OCI-M1 (cell line): Measurements from ENCODE around the gene FAM174B.
"Not testable (repeated sequence)": the region's sequence is repeated elsewhere in the genome, so short reads cannot be mapped to it uniquely, and the experiment has no call there.

ENCODE experiments used
- DNase-seq: peaks from one replicate; lab custom pipeline; 2025; lab: John Stamatoyannopoulos, UW

The FAM174B gene

GRCh38 chr15:92617549-92618520 is 37.7 kb downstream of the FAM174B start:
- no peak for DNase-seq

- no peak for DNase-seq
Observed at GRCh38 chr15:92616621-92617548, 38.7 kb downstream of the FAM174B start.

GRCh38 chr15:92614791-92615785 is 40.5 kb downstream of the FAM174B start:
- DNase-seq: no peak

- no peak for DNase-seq
Observed at GRCh38 chr15:92614301-92614700, 41.3 kb downstream of the FAM174B start.

GRCh38 chr15:92613841-92614240 is 41.7 kb downstream of the FAM174B start:
- no peak for DNase-seq

- DNase-seq: no peak
Observed at GRCh38 chr15:92612891-92613290, 42.7 kb downstream of the FAM174B start.

- no peak for DNase-seq
Observed at GRCh38 chr15:92611995-92612745, 43.4 kb downstream of the FAM174B start.

GRCh38 chr15:92611150-92611549 is 44.4 kb downstream of the FAM174B start:
- no peak for DNase-seq

- DNase-seq: no peak
Observed at GRCh38 chr15:92610101-92610520, 45.5 kb downstream of the FAM174B start.

- DNase-seq: no peak
Observed at GRCh38 chr15:92608866-92609700, 46.5 kb downstream of the FAM174B start.

- not testable (repeated sequence) for DNase-seq
Observed at GRCh38 chr15:92606836-92607150, 48.8 kb downstream of the FAM174B start.

- DNase-seq: no peak
Observed at GRCh38 chr15:92606126-92606835, 49.3 kb downstream of the FAM174B start.

GRCh38 chr15:92605225-92605944 is 50.2 kb downstream of the FAM174B start:
- no peak for DNase-seq

- no peak for DNase-seq
Observed at GRCh38 chr15:92603743-92604470, 51.7 kb downstream of the FAM174B start.

- DNase-seq: no peak
Observed at GRCh38 chr15:92603278-92603677, 52.3 kb downstream of the FAM174B start.

- DNase-seq: no peak
Observed at GRCh38 chr15:92602267-92602593, 53.3 kb downstream of the FAM174B start.

- DNase-seq: no peak
Observed at GRCh38 chr15:92601592-92602266, 53.8 kb downstream of the FAM174B start.
